Measurements from ENCODE around the gene KRTAP9-6. TPM values are rescaled to one million over a fixed set of nuclear protein-coding genes. Genes with fewer than 3 reads are reported as not detected.

Gene KRTAP9-6, protein sequence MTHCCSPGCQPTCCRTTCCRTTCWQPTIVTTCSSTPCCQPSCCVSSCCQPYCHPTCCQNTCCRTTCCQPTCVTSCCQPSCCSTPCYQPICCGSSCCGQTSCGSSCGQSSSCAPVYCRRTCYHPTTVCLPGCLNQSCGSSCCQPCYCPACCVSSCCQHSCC
- total RNA-seq: not detected in 2 replicates

DNA sequence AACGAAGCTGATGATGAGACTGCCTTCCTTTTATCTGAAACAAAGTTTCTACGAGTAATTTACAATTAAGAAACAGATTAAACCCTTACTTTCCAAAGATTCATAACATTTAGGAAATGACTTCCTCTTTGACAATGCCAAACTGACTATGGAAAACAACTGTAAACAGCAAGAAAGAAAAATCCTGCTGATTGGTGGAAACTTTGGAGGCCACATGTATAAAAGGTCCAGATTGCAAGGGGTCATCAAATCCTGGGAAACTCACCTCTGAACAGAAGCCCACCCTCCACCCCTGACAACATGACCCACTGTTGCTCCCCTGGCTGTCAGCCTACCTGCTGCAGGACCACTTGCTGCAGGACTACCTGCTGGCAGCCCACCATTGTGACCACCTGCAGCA, at the start of gene KRTAP9-6:
Gene KRTAP9-6, plus strand, starts transcription at position 301 of the 400 bp plus-strand sequence. Its CDS starts 0 bp downstream, at position 301.

DNA sequence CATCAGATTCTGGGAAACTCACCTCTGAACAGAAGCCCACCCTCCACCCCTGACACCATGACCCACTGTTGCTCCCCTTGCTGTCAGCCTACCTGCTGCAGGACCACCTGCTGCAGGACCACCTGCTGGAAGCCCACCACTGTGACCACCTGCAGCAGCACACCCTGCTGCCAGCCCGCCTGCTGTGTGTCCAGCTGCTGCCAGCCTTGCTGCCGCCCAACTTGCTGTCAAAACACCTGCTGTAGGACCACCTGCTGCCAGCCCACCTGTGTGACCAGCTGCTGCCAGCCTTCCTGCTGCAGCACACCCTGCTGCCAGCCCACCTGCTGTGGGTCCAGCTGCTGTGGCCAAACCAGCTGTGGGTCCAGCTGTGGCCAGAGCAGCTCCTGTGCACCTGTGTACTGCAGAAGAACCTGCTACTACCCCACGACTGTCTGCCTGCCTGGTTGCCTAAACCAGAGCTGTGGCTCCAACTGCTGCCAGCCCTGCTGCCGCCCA, 38.5 kb upstream of the KRTAP9-6 start, which contains the start of gene KRTAP9-2:
Gene KRTAP9-2, plus strand, starts transcription at position 51 of the 498 bp plus-strand sequence. Its CDS starts 7 bp downstream, at position 58.

DNA sequence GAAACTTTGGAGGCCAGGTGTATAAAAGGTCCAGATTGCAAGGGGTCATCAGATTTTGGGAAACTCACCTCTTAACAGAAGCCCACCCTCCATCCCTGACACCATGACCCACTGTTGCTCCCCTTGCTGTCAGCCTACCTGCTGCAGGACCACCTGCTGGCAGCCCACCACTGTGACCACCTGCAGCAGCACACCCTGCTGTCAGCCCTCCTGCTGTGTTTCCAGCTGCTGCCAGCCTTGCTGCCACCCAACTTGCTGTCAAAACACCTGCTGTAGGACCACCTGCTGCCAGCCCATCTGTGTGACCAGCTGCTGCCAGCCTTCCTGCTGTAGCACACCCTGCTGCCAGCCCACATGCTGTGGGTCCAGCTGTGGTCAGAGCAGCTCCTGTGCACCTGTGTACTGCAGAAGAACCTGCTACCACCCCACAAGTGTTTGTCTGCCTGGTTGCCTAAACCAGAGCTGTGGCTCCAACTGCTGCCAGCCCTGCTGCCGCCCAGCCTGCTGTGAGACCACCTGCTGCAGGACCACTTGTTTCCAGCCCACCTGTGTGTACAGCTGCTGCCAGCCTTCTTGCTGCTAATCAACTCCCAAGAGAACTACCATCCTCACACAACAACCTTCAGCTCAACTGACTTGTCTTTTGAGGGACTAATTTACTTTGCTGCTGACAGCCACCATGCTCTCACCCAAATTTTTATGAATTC, 32.6 kb upstream of the KRTAP9-6 start, which contains the start of gene KRTAP9-3:
Gene KRTAP9-3, plus strand, starts transcription at position 51 of the 707 bp plus-strand sequence. Its CDS starts 53 bp downstream, at position 104.

DNA sequence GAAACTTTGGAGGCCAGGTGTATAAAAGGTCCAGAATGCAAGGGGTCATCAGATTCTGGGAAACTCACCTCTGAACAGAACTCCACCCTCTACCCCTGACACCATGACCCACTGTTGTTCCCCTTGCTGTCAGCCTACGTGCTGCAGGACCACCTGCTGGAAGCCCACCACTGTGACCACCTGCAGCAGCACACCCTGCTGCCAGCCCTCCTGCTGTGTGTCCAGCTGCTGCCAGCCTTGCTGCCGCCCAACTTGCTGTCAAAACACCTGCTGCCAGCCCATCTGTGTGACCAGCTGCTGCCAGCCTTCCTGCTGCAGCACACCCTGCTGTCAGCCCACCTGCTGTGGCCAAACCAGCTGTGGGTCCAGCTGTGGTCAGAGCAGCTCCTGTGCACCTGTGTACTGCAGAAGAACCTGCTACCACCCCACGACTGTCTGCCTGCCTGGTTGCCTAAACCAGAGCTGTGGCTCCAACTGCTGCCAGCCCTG, 27.2 kb upstream of the KRTAP9-6 start, which contains the start of gene KRTAP9-8:
Gene KRTAP9-8, plus strand, starts transcription at position 51 of the 489 bp plus-strand sequence. Its CDS starts 53 bp downstream, at position 104.

DNA sequence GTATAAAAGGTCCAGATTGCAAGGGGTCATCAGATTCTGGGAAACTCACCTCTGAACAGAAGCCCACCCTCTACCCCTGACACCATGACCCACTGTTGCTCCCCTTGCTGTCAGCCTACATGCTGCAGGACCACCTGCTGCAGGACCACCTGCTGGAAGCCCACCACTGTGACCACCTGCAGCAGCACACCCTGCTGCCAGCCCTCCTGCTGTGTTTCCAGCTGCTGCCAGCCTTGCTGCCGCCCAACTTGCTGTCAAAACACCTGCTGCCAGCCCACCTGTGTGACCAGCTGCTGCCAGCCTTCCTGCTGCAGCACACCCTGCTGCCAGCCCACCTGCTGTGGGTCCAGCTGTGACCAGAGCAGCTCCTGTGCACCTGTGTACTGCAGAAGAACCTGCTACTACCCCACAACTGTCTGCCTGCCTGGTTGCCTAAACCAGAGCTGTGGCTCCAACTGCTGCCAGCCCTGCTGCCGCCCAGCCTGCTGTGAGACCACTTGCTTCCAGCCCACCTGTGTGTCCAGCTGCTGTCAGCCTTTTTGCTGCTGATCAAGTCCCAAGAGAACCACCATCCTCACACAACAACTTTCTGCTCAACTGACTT, 15.4 kb upstream of the KRTAP9-6 start, which contains the start of gene KRTAP9-4:
Gene KRTAP9-4, plus strand, starts transcription at position 51 of the 604 bp plus-strand sequence. Its CDS starts 34 bp downstream, at position 85.

DNA sequence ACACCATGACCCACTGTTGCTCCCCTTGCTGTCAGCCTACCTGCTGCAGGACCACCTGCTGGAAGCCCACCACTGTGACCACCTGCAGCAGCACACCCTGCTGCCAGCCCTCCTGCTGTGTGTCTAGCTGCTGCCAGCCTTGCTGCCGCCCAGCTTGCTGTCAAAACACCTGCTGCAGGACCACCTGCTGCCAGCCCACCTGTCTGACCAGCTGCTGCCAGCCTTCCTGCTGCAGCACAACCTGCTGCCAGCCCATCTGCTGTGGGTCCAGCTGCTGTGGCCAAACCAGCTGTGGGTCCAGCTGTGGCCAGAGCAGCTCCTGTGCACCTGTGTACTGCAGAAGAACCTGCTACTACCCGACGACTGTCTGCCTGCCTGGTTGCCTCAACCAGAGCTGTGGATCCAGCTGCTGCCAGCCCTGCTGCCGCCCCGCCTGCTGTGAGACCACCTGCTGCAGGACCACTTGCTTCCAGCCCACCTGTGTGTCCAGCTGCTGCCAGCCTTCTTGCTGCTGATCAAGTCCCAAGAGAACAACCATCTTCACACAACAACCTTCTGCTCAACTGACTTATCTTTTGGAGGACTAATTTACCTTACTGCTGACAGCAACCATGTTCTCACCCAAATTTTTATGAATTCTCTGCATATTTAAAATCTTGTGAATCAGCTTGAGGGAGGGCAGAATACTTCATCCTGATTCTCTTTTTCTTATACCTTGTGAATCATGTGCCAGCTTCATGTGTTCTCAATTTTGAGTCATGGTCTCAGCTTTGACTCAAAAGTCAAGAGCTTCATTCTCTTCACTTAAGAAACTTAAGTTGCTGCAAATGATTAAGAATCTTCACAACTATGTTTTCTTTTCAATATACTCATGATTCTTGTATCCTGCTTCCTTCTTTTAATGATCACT, 9.5 kb upstream of the KRTAP9-6 start, which contains the start of gene KRTAP9-9:
Gene KRTAP9-9, plus strand, starts transcription at position 4 of the 910 bp plus-strand sequence.

DNA sequence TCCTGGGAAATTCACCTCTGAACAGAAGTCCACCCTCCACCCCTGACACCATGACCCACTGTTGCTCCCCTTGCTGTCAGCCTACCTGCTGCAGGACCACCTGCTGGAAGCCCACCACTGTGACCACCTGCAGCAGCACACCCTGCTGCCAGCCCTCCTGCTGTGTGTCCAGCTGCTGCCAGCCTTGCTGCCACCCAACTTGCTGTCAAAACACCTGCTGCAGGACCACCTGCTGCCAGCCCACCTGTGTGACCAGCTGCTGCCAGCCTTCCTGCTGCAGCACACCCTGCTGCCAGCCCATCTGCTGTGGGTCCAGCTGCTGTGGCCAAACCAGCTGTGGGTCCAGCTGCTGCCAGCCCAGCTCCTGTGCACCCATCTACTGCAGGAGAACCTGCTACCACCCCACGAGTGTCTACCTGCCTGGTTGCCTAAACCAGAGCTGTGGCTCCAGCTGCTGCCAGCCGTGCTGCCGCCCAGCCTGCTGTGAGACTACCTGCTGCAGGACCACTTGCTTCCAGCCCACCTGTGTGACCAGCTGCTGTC, 10.5 kb downstream of the KRTAP9-6 start, which contains the start of gene KRTAP9-7:
Gene KRTAP9-7, plus strand, starts transcription at position 51 of the 543 bp plus-strand sequence. Its CDS starts 0 bp downstream, at position 51.

DNA sequence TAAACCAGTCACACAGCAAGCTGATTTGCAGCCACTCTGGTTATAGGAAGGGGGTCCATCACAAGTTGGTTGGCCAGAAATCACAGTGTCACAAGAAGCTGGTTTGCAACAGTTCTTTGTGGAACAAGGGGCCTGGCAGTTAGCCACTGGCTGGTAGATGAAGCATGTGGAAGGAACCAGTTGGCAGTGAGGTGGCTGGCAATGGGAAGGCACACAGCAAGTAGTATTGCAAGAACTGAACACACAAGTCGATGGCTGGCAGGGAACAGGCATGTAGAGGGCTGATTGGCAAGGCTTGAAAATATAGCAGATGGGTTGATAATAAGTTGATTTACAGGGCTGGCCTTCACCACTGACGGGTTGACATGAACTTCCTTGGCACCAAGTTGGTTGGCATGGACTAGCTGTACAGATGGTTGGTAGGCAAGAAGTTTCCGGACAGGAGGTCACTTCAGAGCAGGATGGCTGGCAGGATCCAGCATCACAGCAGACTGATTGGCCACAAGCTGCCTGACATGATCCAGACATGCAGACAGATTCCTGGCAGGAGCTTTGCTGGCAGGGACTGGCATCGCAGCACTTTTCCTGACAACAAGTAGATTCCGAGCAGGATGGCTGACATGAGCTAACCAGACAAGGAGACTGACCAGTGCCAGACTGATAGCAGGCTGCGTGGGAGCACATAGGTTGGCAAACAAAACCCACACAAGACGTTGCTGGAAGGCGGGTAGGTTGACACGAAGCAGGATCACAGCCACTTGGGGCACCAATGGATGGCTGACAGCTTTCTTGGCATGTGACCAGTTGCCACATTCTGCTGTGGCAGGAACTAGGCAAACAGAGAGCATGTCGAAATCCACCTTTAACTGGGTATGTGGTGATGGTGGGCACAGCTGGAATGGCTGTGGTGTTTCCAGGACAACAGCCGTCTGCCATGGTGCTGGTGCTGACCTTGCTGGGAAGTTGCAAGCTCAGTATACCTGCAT, 37.0 kb downstream of the KRTAP9-6 start, which contains the start of gene KRTAP29-1:
Gene KRTAP29-1, minus strand, starts transcription at position 936 of the 986 bp plus-strand sequence. Its CDS starts 0 bp downstream, at position 936.

DNA sequence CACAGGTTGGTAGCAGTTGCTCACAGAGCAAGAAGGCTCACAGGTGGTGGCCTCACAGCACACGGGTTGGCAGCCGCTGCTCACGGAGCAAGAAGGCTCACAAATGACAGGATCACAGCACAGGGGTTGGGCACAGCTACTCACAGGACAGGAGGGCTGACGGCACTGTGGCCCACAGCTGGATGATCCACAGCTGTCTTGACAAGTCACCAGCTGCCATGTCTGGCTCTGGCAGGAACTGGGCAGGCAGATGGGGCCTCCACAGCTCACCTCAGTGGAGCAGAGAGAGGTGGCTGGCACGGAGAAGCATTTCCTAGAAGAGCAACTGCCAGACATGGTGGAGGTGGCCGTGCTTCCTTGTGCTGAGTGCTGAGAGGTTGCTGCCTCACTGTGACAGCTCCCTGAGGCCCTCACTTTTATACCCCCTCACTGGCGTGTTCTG, 43.8 kb downstream of the KRTAP9-6 start, which contains the start of gene KRTAP16-1:
Gene KRTAP16-1, minus strand, starts transcription at position 392 of the 442 bp plus-strand sequence. Its CDS starts 56 bp downstream, at position 336.

DNA sequence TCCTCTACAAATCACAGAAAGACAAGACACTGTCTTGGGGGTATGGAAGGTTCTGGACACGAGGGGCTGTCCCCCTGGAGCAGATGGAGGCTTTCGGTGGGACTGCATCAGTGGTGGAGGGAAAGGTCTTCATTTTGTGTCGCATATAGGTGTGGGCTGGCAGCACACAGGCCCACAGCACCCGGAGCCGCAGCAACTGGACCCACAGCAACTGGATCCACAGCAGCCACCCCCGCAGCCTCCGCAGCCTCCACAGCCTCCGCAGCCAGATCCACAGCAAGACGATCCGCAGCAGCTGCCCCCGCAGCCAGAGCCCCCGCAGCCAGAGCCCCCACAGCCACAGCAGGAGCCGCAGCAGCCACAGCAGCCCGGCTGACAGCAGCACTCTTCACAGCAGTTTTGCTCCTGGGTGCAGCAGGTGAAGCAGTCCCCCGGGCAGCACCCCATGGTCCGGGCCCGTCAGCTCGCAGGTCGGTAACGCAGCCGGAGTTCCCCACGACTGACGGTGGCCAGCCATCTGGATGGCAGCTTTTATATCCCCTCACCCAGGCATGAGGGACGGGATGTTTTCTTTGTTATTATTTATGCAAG, 50.1 kb downstream of the KRTAP9-6 start, which contains the start of gene KRTAP17-1:
Gene KRTAP17-1, minus strand, starts transcription at position 507 of the 591 bp plus-strand sequence. Its CDS starts 60 bp downstream, at position 447.

Other genes starting within 250 kb of the KRTAP9-6 start
- gene KRTAP1-5, start 238.2 kb upstream of the KRTAP9-6 start, total RNA-seq: 15.4 and 18.2 TPM in 2 replicates
- gene KRTAP1-4, start 235.2 kb upstream of the KRTAP9-6 start, total RNA-seq: not detected in 2 replicates
- gene KRTAP1-3, start 230.5 kb upstream of the KRTAP9-6 start, total RNA-seq: not detected in 2 replicates
- gene KRTAP1-1, start 223.9 kb upstream of the KRTAP9-6 start, total RNA-seq: 0.35 TPM in 1 of 2 replicates, not detected in the other
- not detected in 2 replicates for gene KRTAP2-1, start 218.1 kb upstream of the KRTAP9-6 start, total RNA-seq
- not detected in 2 replicates for gene KRTAP2-2, start 210.1 kb upstream of the KRTAP9-6 start, total RNA-seq
- gene KRTAP2-3, start 205.3 kb upstream of the KRTAP9-6 start, total RNA-seq: 0.89 TPM in 1 of 2 replicates, not detected in the other
- gene KRTAP2-4, start 199.5 kb upstream of the KRTAP9-6 start, total RNA-seq: not detected in 2 replicates
- gene KRTAP4-7, start 181.2 kb upstream of the KRTAP9-6 start, total RNA-seq: not detected in 2 replicates
- gene KRTAP4-8, start 167.2 kb upstream of the KRTAP9-6 start, total RNA-seq: not detected in 2 replicates
- not detected in 2 replicates for gene KRTAP4-16, start 163.2 kb upstream of the KRTAP9-6 start, total RNA-seq
- gene KRTAP4-9, start 160.0 kb upstream of the KRTAP9-6 start, total RNA-seq: not detected in 2 replicates
- not detected in 2 replicates for gene KRTAP4-11, start 147.0 kb upstream of the KRTAP9-6 start, total RNA-seq
- gene KRTAP4-12, start 141.2 kb upstream of the KRTAP9-6 start, total RNA-seq: not detected in 2 replicates
- not detected in 2 replicates for gene KRTAP4-6, start 124.8 kb upstream of the KRTAP9-6 start, total RNA-seq
- not detected in 2 replicates for gene KRTAP4-5, start 115.6 kb upstream of the KRTAP9-6 start, total RNA-seq
- gene KRTAP4-4, start 104.6 kb upstream of the KRTAP9-6 start, total RNA-seq: not detected in 2 replicates
- not detected in 2 replicates for gene KRTAP4-3, start 97.2 kb upstream of the KRTAP9-6 start, total RNA-seq
- gene KRTAP4-2, start 87.2 kb upstream of the KRTAP9-6 start, total RNA-seq: not detected in 2 replicates
- not detected in 2 replicates for gene KRTAP4-1, start 80.5 kb upstream of the KRTAP9-6 start, total RNA-seq
- not detected in 2 replicates for gene KRTAP9-1, start 75.5 kb upstream of the KRTAP9-6 start, total RNA-seq
- gene KRTAP9-2, start 38.7 kb upstream of the KRTAP9-6 start, total RNA-seq: not detected in 2 replicates
- not detected in 2 replicates for gene KRTAP9-3, start 32.9 kb upstream of the KRTAP9-6 start, total RNA-seq
- not detected in 2 replicates for gene KRTAP9-8, start 27.4 kb upstream of the KRTAP9-6 start, total RNA-seq
- not detected in 2 replicates for gene KRTAP9-4, start 15.7 kb upstream of the KRTAP9-6 start, total RNA-seq
- not detected in 2 replicates for gene KRTAP9-9, start 10.0 kb upstream of the KRTAP9-6 start, total RNA-seq
- not detected in 2 replicates for gene KRTAP9-7, start 10.3 kb downstream of the KRTAP9-6 start, total RNA-seq
- gene KRTAP29-1, start 37.5 kb downstream of the KRTAP9-6 start, total RNA-seq: not detected in 2 replicates
- not detected in 2 replicates for gene KRTAP16-1, start 43.9 kb downstream of the KRTAP9-6 start, total RNA-seq
- gene KRTAP17-1, start 50.3 kb downstream of the KRTAP9-6 start, total RNA-seq: not detected in 2 replicates
- not detected in 2 replicates for gene KRT33A, start 85.5 kb downstream of the KRTAP9-6 start, total RNA-seq
- gene KRT33B, start 104.4 kb downstream of the KRTAP9-6 start, total RNA-seq: under 0.01 TPM in 1 of 2 replicates, not detected in the other
- gene KRT34, start 116.9 kb downstream of the KRTAP9-6 start, total RNA-seq: 115 and 121 TPM in 2 replicates
- gene KRT31, start 132.2 kb downstream of the KRTAP9-6 start, total RNA-seq: not detected in 2 replicates
- gene KRT37, start 159.2 kb downstream of the KRTAP9-6 start, total RNA-seq: 0.71 TPM in 1 of 2 replicates, not detected in the other
- gene KRT38, start 175.6 kb downstream of the KRTAP9-6 start, total RNA-seq: 0.18 TPM in 1 of 2 replicates, not detected in the other
- 0.18 TPM in 1 of 2 replicates, not detected in the other for gene KRT32, start 202.0 kb downstream of the KRTAP9-6 start, total RNA-seq
- not detected in 2 replicates for gene KRT35, start 215.8 kb downstream of the KRTAP9-6 start, total RNA-seq
- not detected in 2 replicates for gene KRT36, start 224.5 kb downstream of the KRTAP9-6 start, total RNA-seq
- 0.35 TPM in 1 of 2 replicates, not detected in the other for gene KRT13, start 240.2 kb downstream of the KRTAP9-6 start, total RNA-seq

Data from myometrial cell (primary cell).